HEK293 (cell line): ENCODE data around the gene RANBP3L.

Experiments used
- KLF7 ChIP-seq: fragments of 450-650 bp; formaldehyde crosslinking; IDR thresholded peaks from 2 replicates; pipeline ENCODE4 v1.5.1; 2016; ENCODE audit warnings: missing biosample characterization, missing genetic modification characterization, borderline replicate concordance
- SALL2 ChIP-seq: fragments of 450-650 bp; formaldehyde crosslinking; IDR thresholded peaks from 2 replicates; pipeline ENCODE4 v1.5.0; 2017; ENCODE audit warnings: missing biosample characterization, mild to moderate bottlenecking, missing genetic modification characterization, borderline replicate concordance
- YY1 ChIP-seq: fragments of 450-650 bp; formaldehyde crosslinking; IDR thresholded peaks from 2 replicates; pipeline ENCODE4 v1.5.1; 2018; ENCODE audit warnings: missing biosample characterization, missing genetic modification characterization
- ZBTB7A ChIP-seq: fragments of 450-650 bp; formaldehyde crosslinking; IDR thresholded peaks from 2 replicates; pipeline ENCODE4 v1.5.1; 2016; ENCODE audit warnings: low read depth, missing biosample characterization, missing genetic modification characterization
- ZNF121 ChIP-seq: fragments of 450-650 bp; formaldehyde crosslinking; IDR thresholded peaks from 2 replicates; pipeline ENCODE4 v1.5.1; 2016; ENCODE audit warnings: missing biosample characterization, missing genetic modification characterization
- ZNF138 ChIP-seq: fragments of 450-650 bp; formaldehyde crosslinking; IDR thresholded peaks from 2 replicates; pipeline ENCODE4 v1.5.1; 2016; ENCODE audit warnings: missing biosample characterization, missing genetic modification characterization, borderline replicate concordance
- ZNF473 ChIP-seq: fragments of 450-650 bp; formaldehyde crosslinking; IDR thresholded peaks from 2 replicates; pipeline ENCODE4 v1.5.1; 2017; ENCODE audit warnings: missing biosample characterization, missing genetic modification characterization
- ZNF510 ChIP-seq: fragments of 450-650 bp; formaldehyde crosslinking; IDR thresholded peaks from 2 replicates; pipeline ENCODE4 v1.5.1; 2018; ENCODE audit warnings: mild to moderate bottlenecking, missing genetic modification characterization, missing biosample characterization; ENCODE audit not compliant: insufficient replicate concordance
- ZSCAN16 ChIP-seq: fragments of 450-650 bp; formaldehyde crosslinking; IDR thresholded peaks from 2 replicates; pipeline ENCODE4 v1.5.1; 2016; ENCODE audit warnings: missing biosample characterization, missing genetic modification characterization
- TF ChIP-seq, protein P1 (sequence below): fragments of 450-650 bp; formaldehyde crosslinking; IDR thresholded peaks from 2 replicates; pipeline ENCODE4 v1.5.1; 2016; ENCODE audit warnings: missing biosample characterization, missing genetic modification characterization
- TF ChIP-seq, protein P2 (sequence below): fragments of 450-650 bp; formaldehyde crosslinking; IDR thresholded peaks from 2 replicates; pipeline ENCODE4 v1.5.1; 2016; ENCODE audit warnings: missing biosample characterization, missing genetic modification characterization

DNA sequence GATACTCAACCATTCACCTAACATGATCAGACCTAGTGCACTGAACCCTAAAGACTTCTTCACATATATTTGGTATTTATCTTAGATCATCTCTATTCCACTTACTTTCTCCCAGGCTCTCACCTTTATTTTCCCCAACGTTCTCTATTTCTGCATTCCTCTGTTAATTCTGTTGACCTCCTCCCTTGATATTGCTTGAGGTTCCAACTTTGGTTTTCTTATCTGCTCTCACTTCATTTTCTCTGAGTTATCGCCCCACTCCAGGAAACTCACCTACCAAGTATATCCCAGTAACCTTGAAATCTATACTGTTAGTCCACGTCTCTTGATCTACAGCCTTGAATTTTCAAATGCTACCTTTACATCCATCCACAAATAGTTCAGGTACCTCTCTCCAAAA lies 69.2 kb downstream of the RANBP3L start:
- TF ChIP-seq, protein P1, sequence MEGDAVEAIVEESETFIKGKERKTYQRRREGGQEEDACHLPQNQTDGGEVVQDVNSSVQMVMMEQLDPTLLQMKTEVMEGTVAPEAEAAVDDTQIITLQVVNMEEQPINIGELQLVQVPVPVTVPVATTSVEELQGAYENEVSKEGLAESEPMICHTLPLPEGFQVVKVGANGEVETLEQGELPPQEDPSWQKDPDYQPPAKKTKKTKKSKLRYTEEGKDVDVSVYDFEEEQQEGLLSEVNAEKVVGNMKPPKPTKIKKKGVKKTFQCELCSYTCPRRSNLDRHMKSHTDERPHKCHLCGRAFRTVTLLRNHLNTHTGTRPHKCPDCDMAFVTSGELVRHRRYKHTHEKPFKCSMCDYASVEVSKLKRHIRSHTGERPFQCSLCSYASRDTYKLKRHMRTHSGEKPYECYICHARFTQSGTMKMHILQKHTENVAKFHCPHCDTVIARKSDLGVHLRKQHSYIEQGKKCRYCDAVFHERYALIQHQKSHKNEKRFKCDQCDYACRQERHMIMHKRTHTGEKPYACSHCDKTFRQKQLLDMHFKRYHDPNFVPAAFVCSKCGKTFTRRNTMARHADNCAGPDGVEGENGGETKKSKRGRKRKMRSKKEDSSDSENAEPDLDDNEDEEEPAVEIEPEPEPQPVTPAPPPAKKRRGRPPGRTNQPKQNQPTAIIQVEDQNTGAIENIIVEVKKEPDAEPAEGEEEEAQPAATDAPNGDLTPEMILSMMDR (tag by site-specific recombination): no peak
- no peak for TF ChIP-seq ZNF473 (tag by site-specific recombination)
- no peak for TF ChIP-seq ZNF510
- TF ChIP-seq, protein P2, sequence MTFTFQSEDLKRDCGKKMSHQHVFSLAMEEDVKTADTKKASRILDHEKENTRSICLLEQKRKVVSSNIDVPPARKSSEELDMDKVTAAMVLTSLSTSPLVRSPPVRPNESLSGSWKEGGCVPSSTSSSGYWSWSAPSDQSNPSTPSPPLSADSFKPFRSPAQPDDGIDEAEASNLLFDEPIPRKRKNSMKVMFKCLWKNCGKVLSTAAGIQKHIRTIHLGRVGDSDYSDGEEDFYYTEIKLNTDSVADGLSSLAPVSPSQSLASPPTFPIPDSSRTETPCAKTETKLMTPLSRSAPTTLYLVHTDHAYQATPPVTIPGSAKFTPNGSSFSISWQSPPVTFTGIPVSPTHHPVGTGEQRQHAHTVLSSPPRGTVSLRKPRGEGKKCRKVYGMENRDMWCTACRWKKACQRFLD: no peak
- no peak for TF ChIP-seq ZNF121 (tag by site-specific recombination)
- no peak for TF ChIP-seq ZNF138 (tag by site-specific recombination)
- no peak for TF ChIP-seq ZSCAN16 (tag by site-specific recombination)
- no peak for TF ChIP-seq KLF7 (tag by site-specific recombination)
- no peak for TF ChIP-seq YY1
- no peak for TF ChIP-seq ZBTB7A (tag by site-specific recombination)
- TF ChIP-seq SALL2: no peak
